ENCODE results near the gene CCDC47. TPM values are rescaled to one million over a fixed set of nuclear protein-coding genes. Genes with fewer than 3 reads are reported as not detected.

CCDC47 gene
- total and polyA plus RNA-seq, 2 of the 13 experiments (the other 11 are each of a cell fraction or from before 2014, with no cell fraction given): 59.3 to 99.5 TPM

DNA sequence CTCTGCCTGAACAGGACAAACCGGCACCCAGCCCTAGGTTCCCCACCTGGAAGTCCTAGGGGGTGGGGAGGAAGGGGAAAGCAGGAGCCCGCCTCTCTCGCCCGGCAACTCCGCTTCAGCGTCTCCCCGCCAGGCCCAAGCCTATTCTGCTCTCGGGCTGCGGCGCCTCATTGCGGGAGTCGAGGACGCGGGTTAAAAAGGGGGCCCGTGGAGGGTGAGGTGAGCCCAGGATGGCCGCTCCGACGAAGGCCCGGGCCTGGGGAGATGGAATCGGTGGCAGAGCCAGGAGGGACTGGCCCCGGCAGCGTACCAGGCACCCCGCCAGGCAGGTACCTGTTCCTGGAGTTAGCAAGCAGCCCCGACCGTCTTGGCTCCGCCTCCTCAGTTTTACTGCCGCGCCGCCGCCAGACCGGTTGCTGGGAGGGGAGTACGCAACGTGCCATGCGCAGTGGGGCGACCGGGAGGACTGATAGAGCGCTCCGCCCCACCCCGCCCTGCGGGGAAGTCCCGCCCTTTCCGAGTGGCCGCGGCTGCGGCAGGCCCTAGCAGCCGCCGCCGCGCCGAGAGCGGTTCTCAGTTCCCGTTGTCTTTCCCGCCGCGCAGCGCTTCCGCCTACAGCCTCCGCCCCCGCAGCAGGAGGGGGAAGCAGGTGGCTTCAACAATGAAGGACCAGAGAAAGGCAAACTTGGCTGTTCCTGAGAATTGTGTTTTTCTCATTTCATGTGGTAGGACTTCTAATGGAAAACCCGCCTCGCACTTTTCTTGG lies 31.8 kb downstream of the CCDC47 start, which contains the start of gene STRADA (continued):
- peak; percentile 88 for TF ChIP-seq ZFP36L1 (CRISPR knock-in tag; IDR thresholded peaks at IDR 0.05)
- TF ChIP-seq KDM5B (CRISPR knock-in tag; IDR thresholded peaks at IDR 0.05; ENCODE audit: borderline replicate concordance): peak; percentile 95
- TF ChIP-seq ZNF264 (CRISPR knock-in tag; IDR thresholded peaks at IDR 0.05): peak; percentile 97
- TF ChIP-seq, protein P1, sequence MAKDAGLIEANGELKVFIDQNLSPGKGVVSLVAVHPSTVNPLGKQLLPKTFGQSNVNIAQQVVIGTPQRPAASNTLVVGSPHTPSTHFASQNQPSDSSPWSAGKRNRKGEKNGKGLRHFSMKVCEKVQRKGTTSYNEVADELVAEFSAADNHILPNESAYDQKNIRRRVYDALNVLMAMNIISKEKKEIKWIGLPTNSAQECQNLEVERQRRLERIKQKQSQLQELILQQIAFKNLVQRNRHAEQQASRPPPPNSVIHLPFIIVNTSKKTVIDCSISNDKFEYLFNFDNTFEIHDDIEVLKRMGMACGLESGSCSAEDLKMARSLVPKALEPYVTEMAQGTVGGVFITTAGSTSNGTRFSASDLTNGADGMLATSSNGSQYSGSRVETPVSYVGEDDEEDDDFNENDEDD (CRISPR knock-in tag; IDR thresholded peaks at IDR 0.05; ENCODE audit: borderline replicate concordance): peak; percentile 98
- TF ChIP-seq ONECUT2 (CRISPR knock-in tag; IDR thresholded peaks at IDR 0.05): no peak
- TF ChIP-seq, protein P2, sequence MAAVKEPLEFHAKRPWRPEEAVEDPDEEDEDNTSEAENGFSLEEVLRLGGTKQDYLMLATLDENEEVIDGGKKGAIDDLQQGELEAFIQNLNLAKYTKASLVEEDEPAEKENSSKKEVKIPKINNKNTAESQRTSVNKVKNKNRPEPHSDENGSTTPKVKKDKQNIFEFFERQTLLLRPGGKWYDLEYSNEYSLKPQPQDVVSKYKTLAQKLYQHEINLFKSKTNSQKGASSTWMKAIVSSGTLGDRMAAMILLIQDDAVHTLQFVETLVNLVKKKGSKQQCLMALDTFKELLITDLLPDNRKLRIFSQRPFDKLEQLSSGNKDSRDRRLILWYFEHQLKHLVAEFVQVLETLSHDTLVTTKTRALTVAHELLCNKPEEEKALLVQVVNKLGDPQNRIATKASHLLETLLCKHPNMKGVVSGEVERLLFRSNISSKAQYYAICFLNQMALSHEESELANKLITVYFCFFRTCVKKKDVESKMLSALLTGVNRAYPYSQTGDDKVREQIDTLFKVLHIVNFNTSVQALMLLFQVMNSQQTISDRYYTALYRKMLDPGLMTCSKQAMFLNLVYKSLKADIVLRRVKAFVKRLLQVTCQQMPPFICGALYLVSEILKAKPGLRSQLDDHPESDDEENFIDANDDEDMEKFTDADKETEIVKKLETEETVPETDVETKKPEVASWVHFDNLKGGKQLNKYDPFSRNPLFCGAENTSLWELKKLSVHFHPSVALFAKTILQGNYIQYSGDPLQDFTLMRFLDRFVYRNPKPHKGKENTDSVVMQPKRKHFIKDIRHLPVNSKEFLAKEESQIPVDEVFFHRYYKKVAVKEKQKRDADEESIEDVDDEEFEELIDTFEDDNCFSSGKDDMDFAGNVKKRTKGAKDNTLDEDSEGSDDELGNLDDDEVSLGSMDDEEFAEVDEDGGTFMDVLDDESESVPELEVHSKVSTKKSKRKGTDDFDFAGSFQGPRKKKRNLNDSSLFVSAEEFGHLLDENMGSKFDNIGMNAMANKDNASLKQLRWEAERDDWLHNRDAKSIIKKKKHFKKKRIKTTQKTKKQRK (IDR thresholded peaks at IDR 0.05; ENCODE audit: low read length): no peak
- TF ChIP-seq BRD4 (CRISPR knock-in tag; IDR thresholded peaks at IDR 0.05): peak; percentile 74
- TF ChIP-seq HOXA3 (CRISPR knock-in tag; IDR thresholded peaks at IDR 0.05): peak; percentile 85
- no peak for TF ChIP-seq TBX3 (IDR thresholded peaks at IDR 0.05; ENCODE audit: borderline replicate concordance)
- TF ChIP-seq PCBP2 (optimal IDR thresholded peaks at IDR 0.05; ENCODE audit: low read depth, low read length, poor library complexity, severe bottlenecking): no peak
- no peak for TF ChIP-seq ZKSCAN1 (IDR thresholded peaks at IDR 0.05; ENCODE audit: low read length)
- peak; percentile 78 to 90 for TF ChIP-seq POLR2A (IDR thresholded peaks at IDR 0.05; ENCODE audit: insufficient read depth in 1 of 2, low read depth in 2 of 2, low read length in 2 of 2)
- TF ChIP-seq WIZ (CRISPR knock-in tag; IDR thresholded peaks at IDR 0.05): peak; percentile 53; the same call in 1 of the 2 replicates
- TF ChIP-seq FOXP4 (CRISPR knock-in tag; IDR thresholded peaks at IDR 0.05): peak; percentile 64
- 0 out of 2 replicates have a peak, but pooled peaks have one; percentile 25 for TF ChIP-seq MLLT10 (CRISPR knock-in tag; IDR thresholded peaks at IDR 0.05)
- TF ChIP-seq, protein P3, sequence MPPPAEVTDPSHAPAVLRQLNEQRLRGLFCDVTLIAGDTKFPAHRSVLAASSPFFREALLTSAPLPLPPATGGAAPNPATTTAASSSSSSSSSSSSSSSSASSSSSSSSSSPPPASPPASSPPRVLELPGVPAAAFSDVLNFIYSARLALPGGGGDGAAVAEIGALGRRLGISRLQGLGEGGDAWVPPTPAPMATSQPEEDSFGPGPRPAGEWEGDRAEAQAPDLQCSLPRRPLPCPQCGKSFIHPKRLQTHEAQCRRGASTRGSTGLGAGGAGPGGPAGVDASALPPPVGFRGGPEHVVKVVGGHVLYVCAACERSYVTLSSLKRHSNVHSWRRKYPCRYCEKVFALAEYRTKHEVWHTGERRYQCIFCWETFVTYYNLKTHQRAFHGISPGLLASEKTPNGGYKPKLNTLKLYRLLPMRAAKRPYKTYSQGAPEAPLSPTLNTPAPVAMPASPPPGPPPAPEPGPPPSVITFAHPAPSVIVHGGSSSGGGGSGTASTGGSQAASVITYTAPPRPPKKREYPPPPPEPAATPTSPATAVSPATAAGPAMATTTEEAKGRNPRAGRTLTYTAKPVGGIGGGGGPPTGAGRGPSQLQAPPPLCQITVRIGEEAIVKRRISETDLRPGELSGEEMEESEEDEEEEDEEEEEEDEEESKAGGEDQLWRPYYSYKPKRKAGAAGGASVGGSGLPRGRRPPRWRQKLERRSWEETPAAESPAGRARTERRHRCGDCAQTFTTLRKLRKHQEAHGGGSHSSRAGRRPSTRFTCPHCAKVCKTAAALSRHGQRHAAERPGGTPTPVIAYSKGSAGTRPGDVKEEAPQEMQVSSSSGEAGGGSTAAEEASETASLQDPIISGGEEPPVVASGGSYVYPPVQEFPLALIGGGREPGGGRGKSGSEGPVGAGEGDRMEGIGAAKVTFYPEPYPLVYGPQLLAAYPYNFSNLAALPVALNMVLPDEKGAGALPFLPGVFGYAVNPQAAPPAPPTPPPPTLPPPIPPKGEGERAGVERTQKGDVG (CRISPR knock-in tag; IDR thresholded peaks at IDR 0.05; ENCODE audit: borderline replicate concordance): peak; percentile 30; the same call in 1 of the 2 replicates
- no peak for TF ChIP-seq ZNF850 (CRISPR knock-in tag; conservative IDR thresholded peaks at IDR 0.05)
- TF ChIP-seq FOXC1 (CRISPR knock-in tag; IDR thresholded peaks at IDR 0.05; ENCODE audit: borderline replicate concordance): no peak; the same call in 1 of the 2 replicates
- TF ChIP-seq ARNT2 (CRISPR knock-in tag; IDR thresholded peaks at IDR 0.05; ENCODE audit: low read depth): peak; percentile 87; the same call in 1 of the 2 replicates
- TF ChIP-seq ZNF232 (CRISPR knock-in tag; IDR thresholded peaks at IDR 0.05; ENCODE audit: borderline replicate concordance): peak; percentile 88
